HPDE6-E6E7 (cell line): ENCODE measurements around the gene ANKRD29.
"Not testable (repeated sequence)": the region's sequence is repeated elsewhere in the genome, so short reads cannot be mapped to it uniquely, and the experiment has no call there.

ENCODE experiments used
- DNase-seq: peaks from one replicate; pipeline ENCODE4 v3.0.0; 2011; ENCODE audit warnings: missing footprints; ENCODE audit errors: extremely low spot score

The ANKRD29 gene

DNA sequence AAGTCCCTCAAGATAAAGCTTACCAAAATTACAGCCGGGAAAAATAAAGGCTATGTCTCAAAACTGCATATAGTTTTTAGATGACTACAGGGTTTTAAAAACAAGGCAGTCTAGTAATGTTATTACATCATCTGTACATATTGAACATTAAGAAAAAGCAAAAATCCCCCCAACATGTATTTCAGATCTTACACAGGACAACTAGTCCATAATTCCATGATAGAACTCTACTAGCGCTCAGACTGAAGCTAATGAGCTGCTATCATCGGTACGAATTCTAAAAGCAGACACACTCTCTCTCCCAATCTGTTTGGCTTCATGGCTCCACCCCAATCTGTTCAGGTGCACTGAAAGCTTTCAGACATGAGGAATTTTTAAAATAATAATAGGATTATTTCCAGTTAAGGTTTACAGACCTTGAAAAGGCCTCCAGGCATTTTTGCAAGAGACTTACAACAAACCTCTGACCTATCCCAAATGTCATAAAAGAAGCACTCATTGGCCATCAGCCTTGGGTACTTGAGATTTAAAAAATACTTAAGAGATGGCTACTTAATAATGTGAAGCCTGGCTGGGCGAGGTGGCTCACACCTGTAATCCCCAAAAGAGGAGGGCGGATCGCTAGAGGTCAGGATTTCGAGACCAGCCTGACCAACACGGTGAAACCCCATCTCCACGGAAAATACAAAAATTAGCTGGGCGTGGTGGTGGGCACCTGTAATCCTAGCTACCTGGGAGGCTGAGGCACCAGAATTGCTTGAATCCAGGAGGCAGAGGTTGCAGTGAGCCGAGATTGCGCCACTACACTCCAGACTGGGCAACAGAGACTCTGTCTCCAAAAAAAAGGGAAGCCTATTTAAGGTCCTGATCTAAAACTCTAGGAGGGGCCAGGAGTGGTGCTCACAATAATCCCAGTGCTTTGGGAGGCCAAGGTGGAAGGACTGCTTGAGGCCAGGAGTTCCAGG is 78.4 kb downstream of the ANKRD29 start:
- no peak for DNase-seq

- DNase-seq, result no peak
These were observed 79.4 kb downstream of the ANKRD29 start for GRCh38 chr18:23583071-23583865.

- no peak for DNase-seq
These were observed 81.9 kb downstream of the ANKRD29 start for GRCh38 chr18:23580677-23581367.

DNA sequence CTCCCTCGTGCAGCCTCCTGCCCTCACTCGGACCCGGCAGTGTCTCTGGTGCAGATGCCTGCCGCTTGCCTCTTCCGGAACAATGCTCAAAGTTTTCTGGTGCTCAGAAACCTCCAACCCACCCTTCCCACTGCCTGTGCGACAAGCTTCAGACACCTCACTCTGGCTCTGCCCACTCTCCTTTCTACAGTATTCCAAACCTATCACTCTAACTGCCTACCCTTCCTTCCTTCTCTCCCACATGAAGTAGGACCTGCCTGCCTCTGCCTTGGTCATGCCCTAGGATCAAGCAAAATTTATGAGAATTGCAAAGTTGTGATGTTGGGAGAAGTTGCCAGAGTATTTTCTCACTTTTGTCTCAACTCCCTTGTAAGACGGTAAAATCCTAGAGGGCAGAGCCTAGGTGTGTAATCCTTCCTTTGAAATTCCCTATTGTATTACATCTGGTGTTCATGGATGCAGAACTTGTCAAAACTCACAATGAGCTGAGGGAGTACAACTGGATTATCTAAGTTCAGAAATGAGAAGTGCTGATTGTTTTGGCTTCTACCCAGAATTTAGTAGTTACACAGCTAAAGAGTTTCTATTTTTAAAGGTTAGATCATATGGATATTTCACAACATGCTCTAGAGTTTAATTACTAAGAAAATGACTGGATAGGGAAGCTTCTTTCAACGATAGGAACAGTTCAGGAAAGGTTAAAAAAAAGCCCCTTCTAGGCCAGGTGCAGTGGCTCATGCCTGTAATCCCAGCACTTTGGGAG is 83.6 kb downstream of the ANKRD29 start:
- no peak for DNase-seq

- DNase-seq, result no peak
These were observed 84.5 kb downstream of the ANKRD29 start for GRCh38 chr18:23578067-23578701.

DNA sequence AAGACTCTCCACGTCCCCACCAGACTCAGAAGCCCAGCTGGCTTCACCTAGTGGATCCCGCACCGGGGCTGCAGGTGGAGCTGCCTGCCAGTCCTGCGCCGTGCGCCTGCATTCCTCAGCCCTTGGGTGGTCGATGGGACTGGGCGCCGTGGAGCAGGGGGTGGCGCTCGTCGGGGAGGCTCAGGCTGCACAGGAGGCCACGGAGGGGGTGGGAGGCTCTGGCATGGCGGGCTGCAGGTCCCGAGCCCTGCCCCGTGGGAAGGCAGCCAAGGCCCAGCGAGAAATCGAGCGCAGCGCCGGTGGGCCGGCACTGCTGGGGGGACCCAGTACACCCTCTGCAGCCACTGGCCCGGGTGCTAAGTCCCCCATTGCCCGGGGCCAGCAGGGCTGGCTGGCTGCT is 85.2 kb downstream of the ANKRD29 start:
- not testable (repeated sequence) for DNase-seq

- no peak for DNase-seq
These were observed 87.4 kb downstream of the ANKRD29 start for GRCh38 chr18:23575309-23575651.

- no peak for DNase-seq
These were observed 88.0 kb downstream of the ANKRD29 start for GRCh38 chr18:23574611-23575308.

- DNase-seq, result peak; percentile 58
These were observed 88.9 kb downstream of the ANKRD29 start for GRCh38 chr18:23573626-23574431.

GRCh38 chr18:23573020-23573419 is 89.7 kb downstream of the ANKRD29 start:
- DNase-seq, result no peak

GRCh38 chr18:23572570-23572969 is 90.1 kb downstream of the ANKRD29 start:
- no peak for DNase-seq

DNA sequence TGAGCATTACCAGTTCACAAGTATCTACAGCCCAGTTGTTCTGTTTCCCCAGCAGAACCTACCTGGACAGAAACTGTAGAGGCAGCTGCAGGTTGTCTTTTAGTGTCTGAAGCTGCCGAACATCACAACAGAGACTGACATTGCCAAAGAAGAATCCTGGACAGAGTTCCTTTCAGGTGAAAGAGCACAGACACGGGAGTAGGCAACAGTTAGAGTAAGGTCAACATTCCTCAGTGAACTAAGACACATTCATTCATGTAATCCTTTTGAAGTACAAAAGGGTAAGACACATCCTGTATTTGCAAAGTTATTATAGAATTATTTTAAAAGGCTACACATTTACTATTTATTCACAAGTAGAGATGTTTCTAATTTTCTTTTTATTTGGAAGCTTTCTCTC is 90.7 kb downstream of the ANKRD29 start:
- DNase-seq, result no peak

- no peak for DNase-seq
These were observed 91.7 kb downstream of the ANKRD29 start for GRCh38 chr18:23570912-23571504.

DNA sequence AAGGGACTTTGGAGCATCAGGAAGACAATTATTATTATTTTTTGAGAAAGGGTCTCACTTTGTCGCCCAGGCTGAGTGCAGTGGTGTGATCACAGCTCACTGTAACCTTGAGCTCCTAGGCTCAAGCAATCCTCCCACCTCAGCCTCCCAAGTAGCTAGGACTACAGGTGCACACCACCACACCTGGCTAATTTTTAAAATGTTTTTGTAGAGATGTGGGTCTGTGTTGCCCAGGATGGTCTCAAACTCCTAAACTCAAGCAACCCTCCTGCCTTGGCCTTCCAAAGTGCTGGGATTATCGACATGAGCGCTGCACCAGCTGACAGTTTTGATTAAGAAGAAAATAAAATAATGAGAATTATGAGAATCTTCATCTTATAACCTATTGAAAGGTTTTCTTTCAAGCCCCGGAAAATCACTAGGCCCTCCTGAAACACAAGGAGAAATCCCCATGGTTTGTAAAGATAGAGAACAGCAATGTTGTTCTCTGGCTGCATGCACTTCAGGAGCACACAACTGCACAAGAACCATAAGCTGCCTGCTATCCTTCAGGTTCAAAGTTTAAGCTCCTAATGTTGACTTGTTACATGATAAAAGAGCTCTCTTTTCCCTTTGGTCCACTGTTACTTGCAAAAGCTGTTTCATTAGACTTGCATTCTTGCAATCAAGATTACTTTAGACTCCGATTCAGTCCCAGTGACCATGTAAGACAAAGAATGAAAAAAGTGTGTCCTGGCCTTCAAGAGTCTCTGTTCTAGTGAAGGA is 93.2 kb downstream of the ANKRD29 start:
- no peak for DNase-seq

- no peak for DNase-seq
These were observed 94.2 kb downstream of the ANKRD29 start for GRCh38 chr18:23568281-23569138.

DNA sequence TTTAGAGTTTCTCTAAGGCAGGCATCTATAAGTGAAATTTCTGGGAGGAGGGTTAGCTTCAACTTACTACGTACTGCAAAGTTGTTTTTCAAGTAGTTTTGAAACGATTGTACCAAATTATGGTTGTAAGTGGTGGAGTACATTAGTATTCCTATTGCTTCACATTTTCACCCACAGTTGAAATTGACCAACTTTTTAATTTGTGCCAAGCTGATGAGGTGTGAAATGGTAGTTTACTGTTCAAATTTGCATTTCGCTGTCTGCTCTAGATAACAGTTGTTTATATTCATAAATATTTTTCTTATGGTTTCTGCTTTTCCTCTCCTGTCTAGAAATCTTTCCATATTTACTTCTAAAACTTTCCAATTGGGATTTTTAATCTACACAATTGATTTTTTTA is 95.0 kb downstream of the ANKRD29 start:
- DNase-seq, result no peak

DNA sequence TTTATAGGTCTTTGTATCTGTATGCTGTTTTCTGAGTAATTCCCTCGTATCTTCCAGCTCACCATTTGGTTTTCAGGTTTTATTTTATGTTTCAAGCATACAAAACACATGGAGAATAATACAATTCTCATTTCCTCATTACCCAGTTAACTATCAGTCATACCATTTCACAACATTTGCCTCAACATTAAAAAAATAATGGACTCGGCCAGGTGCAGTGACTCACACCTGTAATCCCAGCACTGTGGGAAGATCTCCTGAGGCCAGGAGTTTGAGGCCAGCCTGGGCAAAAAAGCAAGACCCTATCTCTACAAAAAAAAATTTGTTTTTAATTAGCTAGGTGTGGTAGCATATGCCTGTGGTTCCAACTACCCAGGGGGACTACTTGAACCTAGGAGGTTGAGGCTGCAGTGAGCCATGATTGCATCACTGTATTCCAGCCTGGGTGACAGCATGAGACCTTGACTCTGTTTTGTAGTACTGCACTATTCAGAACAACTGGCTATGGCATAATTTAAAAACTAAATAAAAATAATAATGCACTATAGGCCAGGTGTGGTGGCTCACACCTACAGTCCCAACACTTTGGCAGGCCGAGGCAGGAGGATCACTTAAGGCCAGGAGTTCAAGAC is 96.7 kb downstream of the ANKRD29 start:
- DNase-seq, result no peak
